ENCODE data around the gene ALG2. TPM values are rescaled to one million over a fixed set of nuclear protein-coding genes. Genes with fewer than 3 reads are reported as not detected.

Gene ALG2
- total RNA-seq, 1 experiment from 2014 or later, result 39.8 TPM

- intact Hi-C loops (cut with micrococcal nuclease; ENCODE audit: unreplicated experiment), result no loop called here
- H3K4me3 Mint-ChIP-seq (ENCODE audit: unreplicated experiment), result no peak overlapping the region
- no peak overlapping the region for H3K4me3 ChIP-seq (ENCODE audit: low read depth, low read length)
- POLR2A ChIA-PET, result no interaction called here
- DNase-seq, result no peak
- H3K36me3 Mint-ChIP-seq (ENCODE audit: insufficient read depth, unreplicated experiment), result no peaks in the 10 kb centered on the region
- no TSS peak for BruUV-seq (replicated peaks)
- CTCF ChIA-PET, result no interaction called here
- H3K36me3 ChIP-seq (ENCODE audit: control insufficient read depth, insufficient read depth, low read length), result no peaks in the 10 kb centered on the region
- no peaks in the 10 kb centered on the region for H3K9me3 Mint-ChIP-seq (ENCODE audit: unreplicated experiment)
- H3K27me3 ChIP-seq (replicated peaks; ENCODE audit: control insufficient read depth, insufficient read depth, low read length), result no peaks in the 10 kb centered on the region
- no peak overlapping the region for H3K27ac Mint-ChIP-seq (ENCODE audit: unreplicated experiment)
- H3K27me3 Mint-ChIP-seq (ENCODE audit: insufficient read depth, unreplicated experiment), result no peaks in the 10 kb centered on the region
- H3K4me1 Mint-ChIP-seq (ENCODE audit: low read depth, unreplicated experiment), result peaks cover 41% of the 10 kb centered on the region
- H3K4me1 ChIP-seq, result peaks cover 21% of the 10 kb centered on the region
- H3K9me3 ChIP-seq, result no peaks in the 10 kb centered on the region
- TF ChIP-seq CTCF (IDR thresholded peaks at IDR 0.05; ENCODE audit: insufficient read depth in 1 of 2, low read depth in 1 of 2, low read length in 1 of 2, severe bottlenecking in 1 of 2, unreplicated experiment in 1 of 2), result no peak
Measured at GRCh38 chr9:99173570-99174504, 47.9 kb downstream of the ALG2 start.

GRCh38 chr9:99172124-99173091 lies 49.3 kb downstream of the ALG2 start:
- intact Hi-C loops (cut with micrococcal nuclease; ENCODE audit: unreplicated experiment), result no loop called here
- DNase-seq, result peak; percentile 56 to 62
- H3K4me1 ChIP-seq, result peaks cover 21% of the 10 kb centered on the region
- Mint-ChIP-seq H3K27ac (ENCODE audit: unreplicated experiment) (peak overlapping the region; percentile 19), H3K4me3 (ENCODE audit: unreplicated experiment) (no peak overlapping the region), H3K36me3 (ENCODE audit: insufficient read depth, unreplicated experiment) (no peaks in the 10 kb centered on the region), H3K27me3 (ENCODE audit: insufficient read depth, unreplicated experiment) (no peaks in the 10 kb centered on the region), H3K4me1 (ENCODE audit: low read depth, unreplicated experiment) (peaks cover 41% of the 10 kb centered on the region), H3K9me3 (ENCODE audit: unreplicated experiment) (no peaks in the 10 kb centered on the region)
- no peaks in the 10 kb centered on the region; the same call in 1 of the 2 replicates for H3K27me3 ChIP-seq (replicated peaks; ENCODE audit: control insufficient read depth, insufficient read depth, low read length)
- TF ChIP-seq CTCF (IDR thresholded peaks at IDR 0.05; ENCODE audit: insufficient read depth in 1 of 2, low read depth in 1 of 2, low read length in 1 of 2, severe bottlenecking in 1 of 2, unreplicated experiment in 1 of 2), result no peak
- ChIA-PET CTCF (interaction anchor here (0.8 kb wide), 1 partner anchor 9 kb away, joined by 3 read pairs; no protein-coding TSS in a partner anchor), POLR2A (no interaction called here)
- H3K36me3 ChIP-seq (ENCODE audit: control insufficient read depth, insufficient read depth, low read length), result no peaks in the 10 kb centered on the region
- H3K4me3 ChIP-seq (ENCODE audit: low read depth, low read length), result no peak overlapping the region
- no peaks in the 10 kb centered on the region for H3K9me3 ChIP-seq
- no TSS peak for BruUV-seq (replicated peaks)
